D721Med (cell line): ENCODE results near the gene NEK10.
"Not testable (repeated sequence)": the region's sequence is repeated elsewhere in the genome, so short reads cannot be mapped to it uniquely, and the experiment has no call there.

Source experiments
- DNase-seq: peaks from one replicate; pipeline ENCODE4 v3.0.0; 2011; ENCODE audit warnings: low spot score; ENCODE audit not compliant: insufficient read length
- FAIRE-seq: peaks from 2 replicates; lab custom pipeline; 2011; peaks lifted over from hg19 to GRCh38; lab: Jason Lieb, UNC
- TF ChIP-seq, protein P1 (sequence below): IDR thresholded peaks from 2 replicates; pipeline ENCODE4 v1.5.1; 2012; ENCODE audit warnings: mild to moderate bottlenecking, control low read depth; ENCODE audit not compliant: insufficient read depth; ENCODE audit errors: missing control alignments

The NEK10 gene

DNA sequence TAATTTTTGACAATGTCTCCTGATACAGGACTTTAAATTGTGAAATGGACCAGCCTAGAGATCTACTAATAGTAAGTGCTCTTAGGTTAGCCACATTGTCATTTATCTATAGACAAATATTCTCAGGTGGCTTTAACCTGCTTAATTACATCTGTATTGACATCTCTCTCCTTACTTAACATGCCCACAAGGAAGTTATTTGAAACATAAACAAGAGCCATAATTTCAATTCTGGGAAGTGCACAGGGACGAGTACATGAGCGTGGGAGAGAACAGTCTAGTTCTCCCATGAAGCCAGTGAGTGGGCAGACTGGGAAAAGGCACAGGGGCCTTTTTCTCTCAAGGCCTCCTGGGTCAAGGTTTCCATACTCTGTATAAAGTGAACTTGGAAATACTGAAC, 54.2 kb downstream of the NEK10 start:
- TF ChIP-seq, protein P1, sequence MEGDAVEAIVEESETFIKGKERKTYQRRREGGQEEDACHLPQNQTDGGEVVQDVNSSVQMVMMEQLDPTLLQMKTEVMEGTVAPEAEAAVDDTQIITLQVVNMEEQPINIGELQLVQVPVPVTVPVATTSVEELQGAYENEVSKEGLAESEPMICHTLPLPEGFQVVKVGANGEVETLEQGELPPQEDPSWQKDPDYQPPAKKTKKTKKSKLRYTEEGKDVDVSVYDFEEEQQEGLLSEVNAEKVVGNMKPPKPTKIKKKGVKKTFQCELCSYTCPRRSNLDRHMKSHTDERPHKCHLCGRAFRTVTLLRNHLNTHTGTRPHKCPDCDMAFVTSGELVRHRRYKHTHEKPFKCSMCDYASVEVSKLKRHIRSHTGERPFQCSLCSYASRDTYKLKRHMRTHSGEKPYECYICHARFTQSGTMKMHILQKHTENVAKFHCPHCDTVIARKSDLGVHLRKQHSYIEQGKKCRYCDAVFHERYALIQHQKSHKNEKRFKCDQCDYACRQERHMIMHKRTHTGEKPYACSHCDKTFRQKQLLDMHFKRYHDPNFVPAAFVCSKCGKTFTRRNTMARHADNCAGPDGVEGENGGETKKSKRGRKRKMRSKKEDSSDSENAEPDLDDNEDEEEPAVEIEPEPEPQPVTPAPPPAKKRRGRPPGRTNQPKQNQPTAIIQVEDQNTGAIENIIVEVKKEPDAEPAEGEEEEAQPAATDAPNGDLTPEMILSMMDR = no peak
- DNase-seq (no peak), FAIRE-seq (no peak)

DNA sequence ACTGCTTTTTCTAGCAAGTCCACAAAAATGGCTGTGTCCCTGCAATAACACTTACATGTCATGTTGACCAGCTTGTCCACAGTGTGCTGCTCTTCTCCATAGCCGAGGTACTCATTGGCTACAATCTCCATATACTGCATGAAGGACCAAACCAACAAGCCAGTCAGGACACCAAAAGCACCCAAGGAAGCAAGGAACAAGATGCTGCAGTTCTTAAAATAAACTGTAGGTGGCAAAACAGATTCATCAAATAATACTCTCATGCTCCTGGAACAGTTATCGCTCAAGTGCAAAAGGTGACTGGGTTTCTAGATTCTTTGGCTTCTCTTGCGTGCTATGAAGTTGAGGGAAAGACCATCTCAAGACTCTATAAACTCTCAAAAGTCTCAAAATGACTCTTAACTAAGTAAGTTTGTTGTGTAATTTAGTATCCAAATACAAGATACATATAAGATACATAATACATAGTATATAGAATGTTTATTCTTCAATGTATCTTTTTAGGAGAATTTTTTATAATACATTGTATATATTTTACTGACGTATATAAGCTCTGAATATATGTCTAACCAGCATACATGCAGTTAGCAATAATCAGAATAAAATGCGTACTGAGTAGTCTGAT, 57.0 kb downstream of the NEK10 start:
- TF ChIP-seq, protein P1 = peak; percentile 70
- FAIRE-seq = peak; percentile 81
- DNase-seq = no peak

DNA sequence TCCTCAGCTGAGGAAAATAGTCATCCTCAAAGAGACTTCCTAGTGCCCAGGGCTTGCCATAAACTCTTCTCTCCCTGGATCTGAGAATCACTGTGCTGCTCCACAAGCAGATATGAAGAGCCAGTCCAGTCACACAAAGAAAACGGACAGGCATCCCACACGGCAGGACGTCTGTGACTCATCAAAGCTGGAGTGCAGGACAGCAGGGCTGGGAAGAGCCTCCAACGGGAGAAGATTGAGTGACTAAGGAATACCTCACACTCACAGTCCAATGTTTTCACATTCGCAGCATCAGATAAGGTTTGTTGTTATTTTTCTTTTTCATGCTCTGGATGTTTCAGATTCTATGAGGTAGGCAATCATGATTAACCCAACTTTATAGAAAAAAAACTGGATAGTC, 57.8 kb downstream of the NEK10 start:
- DNase-seq = no peak
- TF ChIP-seq, protein P1 = no peak
- FAIRE-seq = no peak

DNA sequence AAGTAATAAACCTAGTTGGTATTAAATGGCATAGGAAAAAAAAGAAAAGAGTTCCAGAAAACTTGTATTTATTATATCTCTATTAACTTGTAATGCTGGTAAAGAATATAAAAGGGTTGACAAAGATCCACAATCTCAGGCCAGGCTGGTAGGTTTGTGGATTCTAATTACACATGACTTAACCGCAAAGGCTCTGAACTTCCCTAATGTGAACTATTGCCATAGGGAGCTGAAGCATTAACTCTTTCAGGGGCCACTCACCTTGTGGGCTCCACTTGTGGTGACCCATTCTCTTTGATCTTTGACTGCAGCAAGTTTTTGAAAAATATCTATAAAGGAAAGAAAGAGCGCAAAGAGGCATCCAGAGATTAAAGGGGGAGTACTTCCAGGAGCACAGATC, 58.5 kb downstream of the NEK10 start:
- DNase-seq = no peak
- TF ChIP-seq, protein P1 = no peak
- FAIRE-seq = no peak

DNA sequence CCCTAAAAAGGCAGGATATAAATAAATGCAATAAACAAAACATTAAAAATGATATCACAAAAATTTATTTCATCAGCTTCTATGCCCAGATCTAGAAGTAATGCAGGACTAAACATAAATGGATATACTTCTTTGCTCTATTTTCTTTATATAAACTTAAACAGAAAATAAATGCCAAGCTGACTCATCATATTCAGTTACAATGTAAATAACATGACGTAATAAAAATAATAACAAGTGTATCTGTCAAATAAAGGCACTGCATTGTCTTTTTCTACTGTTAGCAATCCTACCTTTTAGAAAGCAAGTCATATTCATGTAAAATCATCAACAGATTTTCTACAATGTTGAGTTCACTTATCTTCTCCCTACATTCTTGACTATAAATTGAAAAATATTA, 61.6 kb downstream of the NEK10 start:
- FAIRE-seq = no peak
- TF ChIP-seq, protein P1 = no peak
- no peak for DNase-seq

DNA sequence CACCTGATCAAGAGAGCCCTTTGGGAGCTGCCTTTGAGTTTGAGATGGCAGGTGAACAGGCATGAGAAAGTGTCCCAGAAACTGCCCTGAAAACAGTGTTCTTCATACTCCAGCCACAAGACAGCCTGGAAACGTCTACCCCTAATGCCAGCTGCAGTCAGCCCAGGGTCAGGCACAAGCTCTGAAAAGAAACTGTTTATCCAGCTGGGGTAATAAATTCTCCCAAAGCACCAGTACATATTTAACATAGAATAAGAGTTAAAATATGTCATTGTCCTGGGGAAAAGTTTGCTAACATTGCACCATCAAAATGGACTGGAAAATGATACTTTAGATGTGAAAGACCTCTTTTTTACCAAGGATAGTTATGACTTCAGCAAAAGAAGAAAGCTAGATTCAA, 66.3 kb downstream of the NEK10 start:
- TF ChIP-seq, protein P1 = no peak
- FAIRE-seq (no peak), DNase-seq (no peak)

DNA sequence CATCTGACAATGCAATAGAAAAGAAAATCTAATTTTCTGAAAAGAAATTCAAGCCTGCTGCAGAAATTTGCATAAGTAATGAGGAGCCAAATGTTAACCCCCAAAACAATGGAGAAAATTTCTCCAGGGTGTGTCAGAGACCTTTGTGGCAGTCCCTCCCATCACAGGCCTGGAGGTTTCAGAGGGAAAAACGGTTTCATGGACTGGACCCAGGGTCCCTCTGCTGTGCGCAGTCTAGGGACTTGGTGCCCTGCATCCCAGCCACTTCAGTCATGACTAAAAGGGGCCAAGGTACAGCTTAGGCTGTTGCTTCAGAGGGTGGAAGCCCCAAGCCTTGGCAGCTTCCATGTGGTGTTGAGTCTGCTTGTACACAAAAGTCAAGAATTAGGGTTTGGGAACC, 70.2 kb downstream of the NEK10 start:
- not testable (repeated sequence) for FAIRE-seq, DNase-seq

DNA sequence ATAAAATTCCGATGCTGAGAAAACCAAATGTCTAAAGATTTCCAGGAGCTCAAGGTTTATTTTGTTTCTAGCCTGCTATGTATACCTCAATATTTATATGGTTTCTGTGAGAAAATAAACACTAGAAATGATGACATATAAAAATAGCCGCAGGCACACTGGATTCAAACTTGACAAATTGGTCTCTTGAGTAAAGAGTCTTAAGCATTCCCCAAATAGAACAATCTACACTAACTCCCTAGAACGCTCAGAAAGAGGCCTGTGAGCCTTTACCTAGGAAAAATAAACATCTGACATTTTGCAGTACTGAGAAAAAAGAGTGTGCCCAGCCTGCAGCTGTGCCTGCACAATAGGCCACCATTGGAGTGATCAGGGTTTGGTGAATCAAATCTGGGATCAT, 75.2 kb downstream of the NEK10 start:
- TF ChIP-seq, protein P1 = no peak
- FAIRE-seq (no peak), DNase-seq (no peak)
